GM12892 (cell line): ENCODE data around the gene TCP11L2.

ENCODE experiments used
- DNase-seq: peaks from one replicate; pipeline ENCODE4 v3.0.0; 2011; ENCODE audit not compliant: insufficient read length
- FAIRE-seq: peaks from 2 replicates; lab custom pipeline; 2011; peaks lifted over from hg19 to GRCh38; lab: Jason Lieb, UNC
- POLR2A ChIP-seq: IDR thresholded peaks from 2 replicates; pipeline ENCODE4 v1.6.1; 2011; ENCODE audit warnings: low read depth, low read length, control low read depth
- POLR2AphosphoS5 ChIP-seq: IDR thresholded peaks from 2 replicates; pipeline ENCODE4 v1.6.1; 2011; ENCODE audit warnings: low read depth, low read length, control low read depth
- TAF1 ChIP-seq: IDR thresholded peaks from 2 replicates; pipeline ENCODE4 v1.6.1; 2011; ENCODE audit warnings: low read depth, mild to moderate bottlenecking, control low read depth, low read length, borderline replicate concordance

Gene TCP11L2

GRCh38 chr12:106333756-106334155 is 31.2 kb downstream of the TCP11L2 start:
- DNase-seq (no peak), FAIRE-seq (no peak)
- no peak for TF ChIP-seq TAF1
- TF ChIP-seq POLR2A = no peak
- no peak for TF ChIP-seq POLR2AphosphoS5

GRCh38 chr12:106341086-106341877 is 38.7 kb downstream of the TCP11L2 start:
- FAIRE-seq (no peak), DNase-seq (no peak)
- TF ChIP-seq TAF1 = no peak

DNA sequence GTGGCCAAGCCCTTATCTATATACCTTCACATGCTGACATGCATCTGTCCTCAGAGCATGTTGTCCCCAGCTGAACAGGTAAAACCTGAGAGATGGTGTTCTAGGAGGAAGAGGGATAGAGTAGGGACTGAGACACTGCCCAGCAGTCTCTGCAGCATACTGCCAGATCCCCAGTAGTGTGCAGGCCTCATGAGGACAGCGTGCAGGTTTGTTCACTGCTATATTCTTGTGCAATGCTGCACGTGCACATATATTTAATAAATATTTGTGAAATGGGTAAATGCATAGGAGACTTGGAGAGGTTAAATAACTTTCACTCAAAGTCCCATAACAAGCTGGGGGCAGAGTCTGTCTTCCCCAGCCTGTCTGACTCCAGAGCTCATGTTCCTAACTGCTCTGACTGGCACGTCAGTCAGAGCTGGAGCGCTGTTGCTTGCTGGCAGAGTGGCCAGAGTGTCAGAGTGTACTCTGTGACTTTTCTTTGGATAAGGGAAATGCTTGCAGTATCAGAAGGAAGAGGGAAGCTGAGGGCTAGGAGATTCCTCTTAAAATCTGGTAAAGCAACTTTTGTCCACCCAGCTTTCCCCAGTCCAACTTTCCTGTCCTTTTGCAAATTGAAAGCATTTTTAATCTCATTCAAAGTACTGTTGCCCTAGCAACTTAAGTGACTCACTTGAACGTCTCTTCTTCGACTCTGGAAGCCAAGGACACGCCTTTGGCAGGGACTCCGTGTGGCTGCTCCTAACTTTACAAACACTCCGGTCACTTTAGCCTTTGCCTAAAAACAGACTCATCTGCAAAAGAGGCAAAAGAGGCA is 40.1 kb downstream of the TCP11L2 start:
- FAIRE-seq = no peak
- no peak for TF ChIP-seq POLR2A
- no peak for TF ChIP-seq POLR2AphosphoS5
- no peak for TF ChIP-seq TAF1
- no peak for DNase-seq

- TF ChIP-seq TAF1 (no peak), POLR2AphosphoS5 (no peak), POLR2A (no peak)
- DNase-seq = no peak
- FAIRE-seq = no peak
These were observed 40.6 kb downstream of the TCP11L2 start for GRCh38 chr12:106343214-106343528.

GRCh38 chr12:106344131-106344530 is 41.6 kb downstream of the TCP11L2 start:
- DNase-seq (no peak), FAIRE-seq (no peak)
- TF ChIP-seq POLR2AphosphoS5 = no peak
- TF ChIP-seq TAF1 = no peak
- no peak for TF ChIP-seq POLR2A

DNA sequence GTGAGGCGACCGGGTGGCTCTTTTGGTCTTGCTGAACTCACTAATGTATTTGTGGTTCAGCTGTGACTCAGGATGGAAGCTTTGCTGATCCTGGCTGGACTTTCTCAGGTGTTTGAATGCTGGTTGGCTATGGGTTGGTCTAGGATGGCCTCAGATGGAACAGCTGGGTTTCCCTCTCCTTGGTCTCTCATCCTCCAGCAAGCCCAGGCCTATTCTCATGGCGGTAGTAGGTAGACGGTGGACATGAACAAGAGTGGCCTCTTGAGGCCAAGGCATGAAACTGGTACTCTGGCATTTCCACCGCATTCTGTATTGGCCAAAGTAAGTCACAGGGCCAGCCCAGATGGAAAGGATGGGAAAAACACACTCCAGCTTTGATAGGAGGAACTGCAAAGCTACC is 43.2 kb downstream of the TCP11L2 start:
- DNase-seq = no peak

GRCh38 chr12:106348411-106348810 is 45.9 kb downstream of the TCP11L2 start:
- no peak for DNase-seq
- TF ChIP-seq POLR2AphosphoS5 (no peak), TAF1 (no peak)
- FAIRE-seq = no peak

More for the DNA sequence above, 43.2 kb downstream of the TCP11L2 start:
- TF ChIP-seq POLR2A (no peak), TAF1 (no peak), POLR2AphosphoS5 (no peak)
- FAIRE-seq = no peak

- no peak for TF ChIP-seq POLR2AphosphoS5
- no peak for TF ChIP-seq TAF1
- TF ChIP-seq POLR2A = no peak
- no peak for FAIRE-seq
- DNase-seq = no peak
These were observed 50.6 kb downstream of the TCP11L2 start for GRCh38 chr12:106353175-106353574.

DNA sequence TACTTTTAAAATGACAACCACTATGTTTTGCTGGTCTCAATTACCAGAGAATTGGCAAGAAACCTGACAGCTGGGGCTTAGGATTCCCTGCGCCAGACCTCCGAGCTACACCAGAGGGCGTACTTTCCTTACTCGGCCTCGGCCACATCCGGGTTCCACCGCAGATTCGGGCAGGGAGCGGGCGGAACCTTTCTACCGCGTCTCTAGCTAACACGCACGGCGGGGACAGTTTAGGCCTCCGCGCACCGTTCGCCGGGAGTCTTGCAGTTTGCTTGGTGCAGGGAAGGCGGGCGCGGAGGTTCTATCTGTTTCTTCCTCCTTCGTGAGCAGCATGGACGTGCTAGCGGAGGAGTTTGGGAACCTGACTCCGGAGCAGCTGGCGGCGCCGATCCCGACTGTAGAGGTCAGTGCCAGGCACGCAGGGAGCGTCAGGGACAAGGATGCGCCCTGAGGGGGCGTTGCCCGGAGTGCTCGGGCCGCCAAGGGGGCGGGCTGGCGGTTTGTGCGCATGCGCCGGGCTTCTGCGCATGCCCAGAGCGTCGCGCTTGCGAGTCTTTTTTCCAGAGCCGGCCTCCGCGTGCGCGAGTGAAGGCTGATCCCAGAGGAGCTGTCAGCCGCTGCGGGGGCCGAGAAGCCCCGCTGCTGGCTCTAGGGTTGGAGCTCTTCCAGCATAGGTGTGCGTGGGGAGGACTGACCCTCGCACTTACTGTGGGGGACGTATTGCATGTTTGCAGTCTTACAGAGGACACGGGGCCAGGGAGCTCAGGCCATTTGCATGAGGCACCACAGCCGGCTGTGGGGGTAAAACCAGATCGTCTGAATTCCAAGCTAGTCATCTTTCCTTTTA is 55.2 kb downstream of the TCP11L2 start, which contains the start of gene POLR3B:
POLR3B (plus strand) TSS at position 200 of the 847 bp plus-strand sequence; CDS start at position 332, 132 bp downstream.
- peak; percentile 97 for FAIRE-seq
- peak; percentile 84 for TF ChIP-seq POLR2AphosphoS5
- peak; percentile 58; the same call in 1 of the 2 replicates for TF ChIP-seq TAF1
- peak; percentile 85 for TF ChIP-seq POLR2A

DNA sequence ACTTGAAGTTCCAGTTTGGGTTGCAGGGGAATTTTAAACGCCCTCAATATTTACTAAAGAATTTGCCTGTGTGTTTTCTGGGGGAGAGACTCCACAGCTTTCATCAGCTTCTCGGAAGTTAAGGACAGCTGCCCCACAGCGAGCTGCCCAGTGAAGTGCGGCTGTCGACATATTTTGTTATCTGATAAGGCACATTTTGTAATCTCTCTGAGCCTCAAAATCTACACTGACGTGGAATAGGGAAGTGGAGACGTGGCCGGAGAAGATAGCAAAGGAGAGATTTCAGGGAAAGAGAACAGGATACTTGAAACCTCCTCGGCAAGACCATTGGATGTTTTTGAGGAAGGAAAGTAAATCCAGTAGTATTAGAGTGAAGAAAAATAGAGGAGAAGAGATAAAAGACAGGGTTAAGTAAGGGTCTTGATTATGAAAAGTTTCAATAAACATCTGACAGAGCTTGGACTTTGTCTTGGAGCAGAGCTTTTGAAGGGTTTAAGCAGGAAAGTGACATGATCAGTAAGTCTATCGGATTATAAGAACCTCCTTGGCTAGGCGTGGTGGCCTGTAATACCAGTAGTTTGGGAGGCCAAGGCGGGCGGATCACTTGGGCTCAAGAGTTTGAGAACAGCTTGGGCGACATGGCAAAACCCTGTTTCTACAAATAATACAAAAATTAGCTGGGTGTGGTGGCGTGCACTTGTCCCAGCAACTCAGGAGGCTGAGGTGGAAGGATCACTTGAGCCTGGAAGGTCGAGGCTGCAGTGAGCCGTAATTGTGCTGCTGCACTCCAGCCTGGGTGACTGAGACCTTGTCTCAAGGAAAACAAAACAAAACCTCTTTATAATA is 56.1 kb downstream of the TCP11L2 start:
- FAIRE-seq = no peak
- DNase-seq = no peak
- TF ChIP-seq TAF1 (no peak), POLR2AphosphoS5 (no peak)

More for the DNA sequence above, 55.2 kb downstream of the TCP11L2 start, which contains the start of gene POLR3B:
- DNase-seq = peak; percentile 83
